Transverse colon (tissue), 4 donors: ENCODE measurements around the gene FLACC1. TPM values are rescaled to one million over a fixed set of nuclear protein-coding genes. Genes with fewer than 3 reads are reported as not detected.
"Not testable (repeated sequence)": the region's sequence is repeated elsewhere in the genome, so short reads cannot be mapped to it uniquely, and the experiment has no call there.

Experiments used
- DNase-seq: peaks from one replicate; pipeline ENCODE4 v3.0.0-alpha.2; 2019
- H3K27ac ChIP-seq, 4 donors: fragments of 200-600 bp; sonication (generic); 2 replicates each; pipeline ENCODE4 v1.5.1; 2016 to 2018; ENCODE audit warnings: inconsistent platforms in 4 of 4
- H3K27me3 ChIP-seq: fragments of 200-600 bp; sonication (generic); 2 replicates; pipeline ENCODE4 v1.5.1; 2017; ENCODE audit warnings: inconsistent platforms
- H3K36me3 ChIP-seq, 4 donors: fragments of 200-600 bp; sonication (generic); 2 replicates each; pipeline ENCODE4 v1.5.1; 2017 to 2019; ENCODE audit warnings: inconsistent platforms in 4 of 4
- H3K4me1 ChIP-seq, 4 donors: fragments of 200-600 bp; sonication (generic); 2 replicates each; pipeline ENCODE4 v1.5.1; 2017 to 2020; ENCODE audit warnings: inconsistent platforms in 4 of 4
- H3K4me3 ChIP-seq, 4 donors: fragments of 200-600 bp; sonication (generic); 1 replicate in 1 of 4; 2 replicates in 3 of 4; pipeline versions ENCODE4 v1.5.1 to v1.6.1; 2017 to 2019; ENCODE audit warnings: inconsistent platforms in 4 of 4
- H3K9me3 ChIP-seq, 2 donors: fragments of 200-600 bp; sonication (generic); 2 replicates each; pipeline ENCODE4 v1.5.1; 2017 to 2019; ENCODE audit warnings: inconsistent platforms in 2 of 2
- CTCF ChIP-seq, 5 experiments: fragments of 200-600 bp in 3 of 5; fragments of 450-650 bp in 2 of 5; sonication (generic) in 3 of 5; IDR thresholded peaks; 1 replicate in 2 of 5; 2 replicates in 3 of 5; pipeline ENCODE4 v1.5.1; 2016 to 2017; ENCODE audit warnings: antibody characterized with exemption in 5 of 5, inconsistent platforms in 3 of 5, mild to moderate bottlenecking in 2 of 5, moderate library complexity in 1 of 5
- EP300 ChIP-seq: sonication (generic); formaldehyde crosslinking; IDR thresholded peaks from one replicate; pipeline ENCODE4 v1.6.1; 2017; ENCODE audit warnings: antibody characterized with exemption, low read depth
- POLR2A ChIP-seq: fragments of 450-650 bp; IDR thresholded peaks from one replicate; pipeline ENCODE4 v1.6.1; 2016; ENCODE audit warnings: antibody characterized with exemption, mild to moderate bottlenecking, moderate library complexity
- POLR2AphosphoS5 ChIP-seq, 3 donors: sonication (generic); formaldehyde crosslinking; IDR thresholded peaks; one replicate each; pipeline ENCODE4 v1.6.1; 2016; ENCODE audit warnings: antibody characterized with exemption in 3 of 3
- WGBS, 2 donors: methylation state at CpG; one replicate each; pipeline ENCODE4 v1.1.5; 2018; ENCODE audit warnings: low coverage in 1 of 2; 5-methylcytosine and 5-hydroxymethylcytosine counted together
- in situ Hi-C, 4 donors: fragments of 200-750 bp; cut with MboI; loops; one replicate each; pipeline versions ENCODE4 v1.15.0 to v1.15.1; 2017; ENCODE audit warnings: low sequenced_read_pairs in 3 of 4, low pct_ligation_motif_present in 1 of 4, low pct_unique_long_range_greater_than_20kb in 1 of 4
- intact Hi-C: fragments of 100-400 bp; cut with DNase I; formaldehyde crosslinking; loops from one replicate; pipeline ENCODE4 v1.15.1; 2023; ENCODE audit warnings: low total_unique reads
- total RNA-seq, 4 donors: library from RNA; depleted of rRNA; stranded (reverse); fragments of >200 nt; gene quantifications; one replicate each; pipeline ENCODE4 v1.1.0, GENCODE V29; 2016

The FLACC1 gene
- total RNA-seq, 4 donors from 2014 or later = 1.6 to 5.2 (median 4.3) TPM; not detected in 1

- in situ Hi-C loops (loop anchor here in 1 of 4 donors (25.0 kb wide), 1 partner anchor 466 kb away; no protein-coding TSS in a partner anchor), intact Hi-C loops (no loop called here)
- Histone ChIP-seq H3K4me3 (no peak overlapping the region), H3K36me3 (peaks cover 0 to 32% (median 10%) of the 10 kb centered on the region in 4 donors), H3K27ac (peak overlapping the region in 3 of 4 donors; percentile 49 to 70 (median 53)), H3K4me1 (peaks cover 0 to 4% (median 1%) of the 10 kb centered on the region in 4 donors), H3K9me3 (no peaks in the 10 kb centered on the region), H3K27me3 (no peaks in the 10 kb centered on the region)
- 77 to 86% methylated on average over 5 of the region's 5 CpGs for WGBS, 2 donors
- TF ChIP-seq CTCF (IDR thresholded peaks at IDR 0.05) = no peak
- TF ChIP-seq EP300 = peak; percentile 14
- TF ChIP-seq POLR2AphosphoS5 (IDR thresholded peaks at IDR 0.05) = peak; percentile 84 to 97 (median 86)
- TF ChIP-seq POLR2A = no peak
- DNase-seq = no peak
These were observed 21.6 kb upstream of the FLACC1 start for GRCh38 chr2:201378496-201379397.

GRCh38 chr2:201377218-201377617 lies 20.1 kb upstream of the FLACC1 start:
- intact Hi-C loops = no loop called here
- Histone ChIP-seq H3K4me3 (no peak overlapping the region), H3K9me3 (no peaks in the 10 kb centered on the region), H3K4me1 (no peaks in the 10 kb centered on the region), H3K27ac (no peak overlapping the region), H3K27me3 (no peaks in the 10 kb centered on the region), H3K36me3 (peaks cover 0 to 32% (median 9%) of the 10 kb centered on the region in 4 donors)
- WGBS, 2 donors = 80 to 92% methylated on average over 1 to 3 of the region's 3 CpGs
- in situ Hi-C loops = loop anchor here in 1 of 4 donors (25.0 kb wide), 1 partner anchor 465 kb away; no protein-coding TSS in a partner anchor
- TF ChIP-seq EP300 = no peak
- no peak for TF ChIP-seq CTCF (IDR thresholded peaks at IDR 0.05)
- TF ChIP-seq POLR2A = no peak
- TF ChIP-seq POLR2AphosphoS5 (IDR thresholded peaks at IDR 0.05) = no peak
- no peak for DNase-seq

- H3K4me3 ChIP-seq = no peak overlapping the region
- 94% methylated on average over 11 of the region's 11 CpGs; no CpG with 5 or more reads in 1 of the 2 donors for WGBS, 2 donors
- no peak for TF ChIP-seq CTCF (IDR thresholded peaks at IDR 0.05)
- no peak for TF ChIP-seq POLR2AphosphoS5 (IDR thresholded peaks at IDR 0.05)
- TF ChIP-seq POLR2A = no peak
- no peak for TF ChIP-seq EP300
- in situ Hi-C loops (loop anchor here (10.0 to 25.0 kb wide), 3 partner anchors 125 to 135 kb away; no protein-coding TSS in a partner anchor), intact Hi-C loops (loop anchor here (10.0 kb wide), 1 partner anchor 115 kb away; no protein-coding TSS in a partner anchor)
- no peak for DNase-seq
- no peaks in the 10 kb centered on the region for H3K27me3 ChIP-seq
- H3K27ac ChIP-seq = no peak overlapping the region
- H3K4me1 ChIP-seq = no peaks in the 10 kb centered on the region
- peaks cover 4 to 5% of the 10 kb centered on the region in 2 donors for H3K9me3 ChIP-seq
- H3K36me3 ChIP-seq = peaks cover 0 to 7% (median 0%) of the 10 kb centered on the region in 4 donors
These were observed 12.6 kb upstream of the FLACC1 start for GRCh38 chr2:201369775-201370174.

- not testable (repeated sequence) for DNase-seq, H3K27ac ChIP-seq, H3K4me1 ChIP-seq, H3K4me3 ChIP-seq, H3K9me3 ChIP-seq, H3K27me3 ChIP-seq, H3K36me3 ChIP-seq
- intact Hi-C loops = loop anchor here (10.0 kb wide), 1 partner anchor 115 kb away; no protein-coding TSS in a partner anchor
- in situ Hi-C loops = loop anchor here (10.0 to 25.0 kb wide), 3 partner anchors 125 to 135 kb away; no protein-coding TSS in a partner anchor
- 84 to 100% methylated on average over 1 to 8 of the region's 8 CpGs for WGBS, 2 donors
These were observed 12.2 kb upstream of the FLACC1 start for GRCh38 chr2:201369318-201369717.
